ENCODE data around the gene MROH2B.

Gene MROH2B

GRCh38 chr5:41012318-41012717 is 58.8 kb downstream of the MROH2B start:
- no peak for DNase-seq

- DNase-seq = no peak
Observed at GRCh38 chr5:41010572-41010971, 60.6 kb downstream of the MROH2B start.

GRCh38 chr5:41009232-41009631 is 61.9 kb downstream of the MROH2B start:
- no peak for DNase-seq

- DNase-seq = no peak
Observed at GRCh38 chr5:41004931-41005330, 66.2 kb downstream of the MROH2B start.

GRCh38 chr5:41003670-41004376 is 67.3 kb downstream of the MROH2B start:
- DNase-seq = no peak

- no peak for DNase-seq
Observed at GRCh38 chr5:40999966-41000365, 71.2 kb downstream of the MROH2B start.

- DNase-seq = no peak
Observed at GRCh38 chr5:40999142-40999541, 72.0 kb downstream of the MROH2B start.

- no peak for DNase-seq
Observed at GRCh38 chr5:40995801-40996586, 75.1 kb downstream of the MROH2B start.

- DNase-seq = no peak
Observed at GRCh38 chr5:40991981-40992559, 79.1 kb downstream of the MROH2B start.

- DNase-seq = no peak
Observed at GRCh38 chr5:40991168-40991980, 79.8 kb downstream of the MROH2B start.

GRCh38 chr5:40988746-40989510 is 82.2 kb downstream of the MROH2B start:
- DNase-seq = no peak

GRCh38 chr5:40987349-40987748 is 83.8 kb downstream of the MROH2B start:
- DNase-seq = no peak

GRCh38 chr5:40986666-40987065 is 84.5 kb downstream of the MROH2B start:
- DNase-seq = no peak

GRCh38 chr5:40985501-40985900 is 85.6 kb downstream of the MROH2B start:
- no peak for DNase-seq

GRCh38 chr5:40984884-40985283 is 86.3 kb downstream of the MROH2B start:
- DNase-seq = no peak

- DNase-seq = no peak
Observed at GRCh38 chr5:40983781-40984180, 87.4 kb downstream of the MROH2B start.

- DNase-seq = no peak
Observed at GRCh38 chr5:40981420-40981819, 89.7 kb downstream of the MROH2B start.

- no peak for DNase-seq
Observed at GRCh38 chr5:40976836-40977235, 94.3 kb downstream of the MROH2B start.

- no peak for DNase-seq
Observed at GRCh38 chr5:40976041-40976440, 95.1 kb downstream of the MROH2B start.

- DNase-seq = no peak
Observed at GRCh38 chr5:40973364-40974004, 97.7 kb downstream of the MROH2B start.

- DNase-seq = no peak
Observed at GRCh38 chr5:40972434-40972833, 98.7 kb downstream of the MROH2B start.

Measured in NCI-H526 treated with DMSO at 0.1 percent for 48 hours (cell line).